K562 (cell line): Measurements from ENCODE around the gene ZBTB8B. TPM values are rescaled to one million over a fixed set of nuclear protein-coding genes. Genes with fewer than 3 reads are reported as not detected.

ENCODE experiments used
- C11orf30 ChIP-seq: fragments of 450-650 bp; IDR thresholded peaks from 2 replicates; pipeline ENCODE4 v1.6.1; 2016; ENCODE audit warnings: low read depth, mild to moderate bottlenecking
- CBX2 ChIP-seq: fragments of 200-600 bp; sonication (generic); IDR thresholded peaks from one replicate; pipeline ENCODE4 v1.6.1; 2012; ENCODE audit warnings: mild to moderate bottlenecking, low read length, inconsistent platforms; ENCODE audit not compliant: insufficient read depth, poor library complexity, severe bottlenecking
- HDGF ChIP-seq: fragments of 450-650 bp; IDR thresholded peaks from 2 replicates; pipeline ENCODE4 v1.6.1; 2016
- NR2C2 ChIP-seq, 2 experiments: fragments of 200-800 bp in 1 of 2; sonication (Bioruptor generic) in 1 of 2; sonication (generic) in 1 of 2; formaldehyde crosslinking in 1 of 2; IDR thresholded peaks; 2 replicates each; pipeline versions ENCODE4 v1.6.1 to v1.8.0; 2016 to 2022; ENCODE audit warnings: mild to moderate bottlenecking in 1 of 2, missing compliant biosample characterization in 1 of 2, missing genetic modification characterization in 1 of 2, missing genetic modification reagents in 1 of 2
- RERE ChIP-seq: sonication (generic); formaldehyde crosslinking; IDR thresholded peaks from 2 replicates; pipeline ENCODE4 v1.8.0; 2023; ENCODE audit warnings: missing genetic modification reagents, mild to moderate bottlenecking, borderline replicate concordance
- SMARCA4 ChIP-seq: fragments of 450-650 bp; IDR thresholded peaks from 2 replicates; pipeline ENCODE4 v1.6.1; 2016
- SRF ChIP-seq, 2 experiments: fragments of 250-450, 450-650 bp in 1 of 2; sonication (Bioruptor Pico) in 1 of 2; sonication (generic) in 1 of 2; formaldehyde crosslinking; IDR thresholded peaks; 2 replicates each; pipeline versions ENCODE4 v1.5.0 to v1.5.1; 2020 to 2022; ENCODE audit warnings: mild to moderate bottlenecking in 1 of 2, missing genetic modification reagents in 1 of 2
- USF1 ChIP-seq: sonication (generic); formaldehyde crosslinking; IDR thresholded peaks from 2 replicates; pipeline ENCODE4 v1.9.0; 2022; ENCODE audit warnings: mild to moderate bottlenecking, missing genetic modification reagents
- ZNF316 ChIP-seq: fragments of 450-650 bp; IDR thresholded peaks from 2 replicates; pipeline ENCODE4 v1.6.1; 2016
- ZNF740 ChIP-seq, 3 experiments: fragments of 200-800 bp in 1 of 3; sonication (Bioruptor generic) in 1 of 3; sonication (generic) in 1 of 3; formaldehyde crosslinking in 1 of 3; IDR thresholded peaks; 2 replicates each; pipeline versions ENCODE4 v1.6.1 to v1.8.0; 2016 to 2022; ENCODE audit warnings: mild to moderate bottlenecking in 2 of 3, missing compliant biosample characterization in 2 of 3, missing genetic modification characterization in 2 of 3, missing genetic modification reagents in 1 of 3
- ZNF76 ChIP-seq: fragments of 250-450 bp; sonication (Bioruptor Pico); IDR thresholded peaks from 2 replicates; pipeline ENCODE4 v1.4.0; 2020; ENCODE audit warnings: mild to moderate bottlenecking, moderate library complexity, borderline replicate concordance
- polyA plus RNA-seq, 8 experiments: library from polyadenylated mRNA; depleted of rRNA in 4 of 8; stranded (reverse) in 5 of 8; unstranded in 3 of 8; fragments of >200 nt; fragmentation: Nextera tagmentation in 2 of 8; fragmentation: Illumina TruSeq in 1 of 8; extraction: Ambion mirVana in 2 of 8; extraction: Trizol in 1 of 8; gene quantifications; 2 replicates each; pipeline versions ENCODE4 v1.2.1 to v1.2.3, GENCODE V29; 2011 to 2014; ENCODE audit warnings: inconsistent platforms in 1 of 8, missing spikeins in 1 of 8
- total RNA-seq, 7 experiments: library from RNA; depleted of rRNA in 6 of 7; stranded (reverse); fragments of >200 nt in 6 of 7; fragmentation: Illumina TruSeq in 2 of 7; extraction: Trizol in 2 of 7; gene quantifications; 2 replicates each; pipeline versions ENCODE4 v1.2.1 to v1.2.3, GENCODE V29; 2011 to 2021; ENCODE audit warnings: low replicate concordance in 1 of 7

Gene ZBTB8B
- total and polyA plus RNA-seq, 9 of the 15 experiments (the other 6 are each of a cell fraction or from before 2014, with no cell fraction given) = not detected

- no peak for TF ChIP-seq NR2C2 (CRISPR knock-in tag; IDR thresholded peaks at IDR 0.05)
- TF ChIP-seq NR2C2 (tag; IDR thresholded peaks at IDR 0.05) = peak; percentile 66; the same call in 1 of the 2 replicates
- no peak for TF ChIP-seq CBX2
- TF ChIP-seq RERE (CRISPR knock-in tag) = no peak
- TF ChIP-seq HDGF = 0 out of 2 replicates have a peak, but pooled peaks have one; percentile 11
- 0 out of 2 replicates have a peak, but pooled peaks have one; percentile 9 for TF ChIP-seq C11orf30
- no peak for TF ChIP-seq ZNF76 (CRISPR knock-in tag)
- TF ChIP-seq SRF (CRISPR knock-in tag; IDR thresholded peaks at IDR 0.05) = peak in 1 of 2 experiments; percentile 32; a peak in 1 of 4 replicates
- peak; percentile 88 for TF ChIP-seq USF1
- 0 out of 2 replicates have a peak, but pooled peaks have one; percentile 28 for TF ChIP-seq ZNF740 (CRISPR knock-in tag; IDR thresholded peaks at IDR 0.05)
- no peak for TF ChIP-seq ZNF740 (tag; IDR thresholded peaks at IDR 0.05)
- TF ChIP-seq ZNF316 = peak; percentile 32; the same call in 1 of the 2 replicates
- 0 out of 2 replicates have a peak, but pooled peaks have one; percentile 32 for TF ChIP-seq SMARCA4
These were observed 16.0 kb upstream of the ZBTB8B start (continued) for GRCh38 chr1:32448773-32449456.
